PC-3 (cell line): ENCODE results near the gene VCX3B.

Experiments
- CTCF ChIP-seq: fragments of 300-600 bp; sonication (generic); conservative IDR thresholded peaks from 2 replicates; pipeline ENCODE4 v1.5.1; 2017; ENCODE audit warnings: antibody characterized with exemption, low read depth, mild to moderate bottlenecking, low read length
- EZH2phosphoT487 ChIP-seq: fragments of 300-600 bp; sonication (generic); IDR thresholded peaks from 2 replicates; pipeline ENCODE4 v1.6.1; 2018; ENCODE audit warnings: mild to moderate bottlenecking, antibody characterized with exemption, low read length, borderline replicate concordance

GRCh38 chrX:8504451-8504850 is 39.8 kb downstream of the VCX3B start:
- no peak for TF ChIP-seq EZH2phosphoT487
- TF ChIP-seq CTCF = no peak
